Ovary (tissue), 9 donors: Measurements from ENCODE around the gene CFAP58. TPM values are rescaled to one million over a fixed set of nuclear protein-coding genes. Genes with fewer than 3 reads are reported as not detected.

ENCODE experiments used
- DNase-seq, 5 donors: peaks; one replicate each; pipeline ENCODE4 v3.0.0-alpha.2; 2019 to 2020
- H3K27ac ChIP-seq, 2 donors: fragments of 200-600 bp; one replicate each; pipeline versions ENCODE4 v1.5.1 to v1.8.0; 2019 to 2022
- H3K27me3 ChIP-seq: fragments of 200-600 bp; one replicate; pipeline ENCODE4 v1.8.0; 2022
- H3K36me3 ChIP-seq: fragments of 200-600 bp; sonication (generic); one replicate; pipeline ENCODE4 v1.5.1; 2019
- H3K4me1 ChIP-seq: one replicate; pipeline ENCODE4 v1.8.1; 2013; ENCODE audit warnings: mild to moderate bottlenecking, moderate library complexity; ENCODE audit not compliant: insufficient read depth
- H3K4me3 ChIP-seq: fragments of 200-600 bp; sonication (generic); one replicate; pipeline ENCODE4 v1.5.1; 2017
- H3K9me3 ChIP-seq, 2 donors: fragments of 200-600 bp in 1 of 2; sonication (generic) in 1 of 2; one replicate each; pipeline versions ENCODE4 v1.5.1 to v1.8.1; 2013 to 2019; ENCODE audit warnings: mild to moderate bottlenecking in 1 of 2, moderate library complexity in 1 of 2
- EP300 ChIP-seq: sonication (generic); formaldehyde crosslinking; IDR thresholded peaks from one replicate; pipeline ENCODE4 v1.6.1; 2017; ENCODE audit warnings: antibody characterized with exemption
- POLR2A ChIP-seq: fragments of 450-650 bp; IDR thresholded peaks from one replicate; pipeline ENCODE4 v1.6.1; 2017; ENCODE audit warnings: antibody characterized with exemption, mild to moderate bottlenecking, moderate library complexity
- WGBS, 3 donors: extraction: QIAGEN DNeasy Blood & Tissue Kit in 1 of 3; methylation state at CpG; one replicate each; pipeline versions ENCODE4 v1.1.5 to v1.1.7; 2013 to 2017; 5-methylcytosine and 5-hydroxymethylcytosine counted together
- intact Hi-C, 4 donors: fragments of 100-400 bp; cut with DNase I; formaldehyde crosslinking; loops; one replicate each; pipeline versions ENCODE4 v1.11.0 to v1.15.1; 2022 to 2023
- polyA plus RNA-seq, 2 donors: library from polyadenylated mRNA; stranded (reverse); fragments of 200-250 nt in 1 of 2; fragments of 350-450 nt in 1 of 2; fragmentation: Illumina TruSeq in 1 of 2; extraction: RNeasy Lipid Tissue Mini Kit (QIAGEN cat#74804) in 1 of 2; gene quantifications; one replicate each; pipeline ENCODE4 v1.2.3, GENCODE V29; 2013 to 2014
- total RNA-seq, 7 donors: library from RNA; depleted of rRNA in 2 of 7; stranded (reverse); fragments of >200 nt in 2 of 7; fragmentation: NEBNext Ultra II Directional in 3 of 7; extraction: Animal tissue kit (Norgen Biotek cat#: 25700) in 3 of 7; gene quantifications; one replicate each; pipeline versions ENCODE4 v1.1.0 to v1.2.4, GENCODE V29; 2016 to 2023
- TF ChIP-seq, protein P1 (sequence below), 3 donors: fragments of 450-650 bp in 2 of 3; fragments of 200-600 bp in 1 of 3; IDR thresholded peaks; one replicate each; pipeline versions ENCODE4 v1.5.1 to v1.8.0; 2016 to 2022; ENCODE audit warnings: antibody characterized with exemption in 3 of 3, mild to moderate bottlenecking in 1 of 3
- donor health status: DM: no; HTN: no; CAD: no; lungs with moderate emphysema.
- donor health status: DM: no; HTN: no; CAD: no.
- donor health status: Bipolar disorder and iron deficiency.
- donor health status: DM: yes; HTN: yes; CAD: no.
- donor health status: DM: no; HTN: no; CAD: no.
- donor health status: DM: yes; HTN: yes; CAD: no.

Gene CFAP58
- total and polyA plus RNA-seq, 9 donors, result 0.17 to 7.9 (median 0.60) TPM

DNA sequence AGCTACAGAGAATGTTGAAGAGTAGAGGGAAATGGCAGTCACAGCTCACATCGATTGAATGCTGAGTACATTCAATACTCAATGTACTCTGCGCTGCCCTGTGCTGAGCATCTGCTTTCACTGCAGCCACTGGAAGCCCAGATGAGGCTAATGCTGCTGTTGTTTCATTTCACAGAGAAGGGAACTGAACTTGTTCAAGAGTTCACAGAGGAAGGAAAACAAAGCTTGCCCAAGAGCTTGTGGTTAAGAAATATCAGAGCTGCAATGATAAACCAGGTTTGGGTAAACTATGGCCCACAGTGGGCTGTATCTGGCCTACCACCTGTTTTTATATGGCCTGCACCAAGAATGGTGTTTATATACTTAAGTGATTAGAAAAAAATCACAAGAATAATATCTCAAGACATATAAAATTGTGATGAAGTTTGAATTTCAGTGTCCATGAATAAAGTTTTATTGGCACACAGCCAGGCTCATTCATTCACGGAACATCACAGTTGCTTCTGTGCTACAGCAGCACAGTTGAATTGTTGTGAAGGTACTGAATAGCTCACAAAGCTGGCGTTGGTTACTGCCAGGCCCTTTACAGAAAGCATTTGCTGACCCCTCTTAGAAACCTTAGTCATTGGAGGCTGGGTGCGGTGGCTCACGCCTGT is 64.1 kb downstream of the CFAP58 start:
- DNase-seq, result no peak

DNA sequence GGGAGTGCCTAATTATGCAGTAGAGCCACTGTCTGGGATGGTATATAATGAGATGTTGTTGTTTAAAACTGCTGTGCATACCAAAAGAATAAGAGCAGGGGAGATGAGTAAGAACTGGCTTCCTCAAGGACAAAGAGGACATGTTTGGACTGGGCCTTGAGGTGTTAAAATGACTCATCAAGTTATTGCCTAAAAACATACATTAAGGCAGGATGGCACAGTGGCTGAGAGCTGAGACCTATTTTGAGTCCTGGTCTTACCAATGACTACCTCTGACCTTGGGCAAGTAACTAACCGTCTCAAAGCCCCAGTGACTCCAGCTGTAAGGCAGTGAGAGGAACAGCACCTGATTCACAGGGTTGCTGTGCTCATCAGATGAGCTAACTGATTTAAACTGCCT is 71.1 kb downstream of the CFAP58 start:
- Histone ChIP-seq H3K27ac (no peak overlapping the region), H3K4me3 (no peak overlapping the region), H3K4me1 (no peaks in the 10 kb centered on the region), H3K9me3 (no peaks in the 10 kb centered on the region), H3K36me3 (no peaks in the 10 kb centered on the region), H3K27me3 (no peaks in the 10 kb centered on the region)
- 50 to 74% (median 64%) methylated on average over 1 of the region's 1 CpG for WGBS, 3 donors
- no peak for DNase-seq
- intact Hi-C loops, result no loop called here
- TF ChIP-seq EP300 (no peak), POLR2A (no peak)
- TF ChIP-seq, protein P1, sequence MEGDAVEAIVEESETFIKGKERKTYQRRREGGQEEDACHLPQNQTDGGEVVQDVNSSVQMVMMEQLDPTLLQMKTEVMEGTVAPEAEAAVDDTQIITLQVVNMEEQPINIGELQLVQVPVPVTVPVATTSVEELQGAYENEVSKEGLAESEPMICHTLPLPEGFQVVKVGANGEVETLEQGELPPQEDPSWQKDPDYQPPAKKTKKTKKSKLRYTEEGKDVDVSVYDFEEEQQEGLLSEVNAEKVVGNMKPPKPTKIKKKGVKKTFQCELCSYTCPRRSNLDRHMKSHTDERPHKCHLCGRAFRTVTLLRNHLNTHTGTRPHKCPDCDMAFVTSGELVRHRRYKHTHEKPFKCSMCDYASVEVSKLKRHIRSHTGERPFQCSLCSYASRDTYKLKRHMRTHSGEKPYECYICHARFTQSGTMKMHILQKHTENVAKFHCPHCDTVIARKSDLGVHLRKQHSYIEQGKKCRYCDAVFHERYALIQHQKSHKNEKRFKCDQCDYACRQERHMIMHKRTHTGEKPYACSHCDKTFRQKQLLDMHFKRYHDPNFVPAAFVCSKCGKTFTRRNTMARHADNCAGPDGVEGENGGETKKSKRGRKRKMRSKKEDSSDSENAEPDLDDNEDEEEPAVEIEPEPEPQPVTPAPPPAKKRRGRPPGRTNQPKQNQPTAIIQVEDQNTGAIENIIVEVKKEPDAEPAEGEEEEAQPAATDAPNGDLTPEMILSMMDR (IDR thresholded peaks at IDR 0.05), result no peak

More for the DNA sequence above, 64.1 kb downstream of the CFAP58 start:
- Histone ChIP-seq H3K36me3 (no peaks in the 10 kb centered on the region), H3K9me3 (no peaks in the 10 kb centered on the region), H3K4me3 (no peak overlapping the region), H3K27me3 (no peaks in the 10 kb centered on the region), H3K4me1 (no peaks in the 10 kb centered on the region), H3K27ac (no peak overlapping the region)
- no peak for TF ChIP-seq EP300
- no peak for TF ChIP-seq POLR2A
- TF ChIP-seq, protein P1 (IDR thresholded peaks at IDR 0.05), result no peak
- intact Hi-C loops, result no loop called here
- 72 to 85% (median 75%) methylated on average over 6 of the region's 6 CpGs for WGBS, 3 donors

DNA sequence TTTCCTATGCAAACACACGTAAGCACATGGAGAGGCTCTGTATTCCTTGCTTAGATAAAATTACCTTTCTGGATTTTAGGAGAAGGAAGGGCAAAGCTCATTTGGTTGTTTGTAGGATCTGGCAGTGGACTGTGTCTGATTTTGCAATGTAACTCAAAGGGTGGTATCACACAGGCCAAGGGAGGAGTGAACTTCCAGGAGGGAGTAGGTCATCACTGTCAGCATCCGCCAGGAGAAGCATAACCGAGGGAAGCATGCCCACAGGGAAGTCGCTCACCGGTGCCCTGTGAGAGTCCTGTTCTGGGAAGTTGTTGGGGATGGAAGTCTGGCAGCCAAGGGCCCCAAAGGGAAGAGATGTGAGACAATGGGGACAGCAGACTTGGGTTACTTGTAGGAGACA is 74.4 kb downstream of the CFAP58 start:
- no peaks in the 10 kb centered on the region for H3K36me3 ChIP-seq
- no peak for DNase-seq
- TF ChIP-seq, protein P1 (IDR thresholded peaks at IDR 0.05), result no peak
- no peak for TF ChIP-seq POLR2A
- no peak for TF ChIP-seq EP300
- no peaks in the 10 kb centered on the region for H3K9me3 ChIP-seq
- WGBS, 3 donors, result 55 to 60% (median 60%) methylated on average over 5 of the region's 5 CpGs
- intact Hi-C loops, result no loop called here
- no peaks in the 10 kb centered on the region for H3K4me1 ChIP-seq
- H3K27ac ChIP-seq, result no peak overlapping the region
- H3K27me3 ChIP-seq, result no peaks in the 10 kb centered on the region
- H3K4me3 ChIP-seq, result no peak overlapping the region

DNA sequence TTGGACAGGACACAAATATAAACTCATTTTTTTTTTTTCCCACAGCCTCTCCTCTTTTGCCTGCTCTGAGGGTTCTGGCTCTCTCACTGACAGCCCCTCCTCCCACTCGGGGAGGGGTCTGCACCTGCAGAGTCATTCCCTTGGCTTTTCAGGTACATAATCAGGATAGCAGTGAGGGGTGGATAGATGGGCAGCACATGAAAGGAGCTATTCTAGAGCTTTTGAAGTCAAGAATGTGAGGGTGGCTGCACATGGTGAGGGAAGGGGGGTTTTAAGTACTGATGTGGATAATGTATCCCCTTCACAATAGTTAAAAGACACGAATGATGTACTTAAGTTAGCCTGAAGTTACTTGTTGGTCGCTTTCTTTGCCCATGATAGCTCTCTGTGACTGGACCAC is 76.2 kb downstream of the CFAP58 start:
- Histone ChIP-seq H3K4me1 (no peaks in the 10 kb centered on the region), H3K27ac (no peak overlapping the region), H3K9me3 (no peaks in the 10 kb centered on the region), H3K36me3 (no peaks in the 10 kb centered on the region), H3K27me3 (no peaks in the 10 kb centered on the region), H3K4me3 (no peak overlapping the region)
- DNase-seq, result no peak
- WGBS, 3 donors, result 28 to 43% (median 32%) methylated on average over 3 of the region's 3 CpGs
- intact Hi-C loops, result no loop called here
- TF ChIP-seq EP300 (no peak), POLR2A (no peak)
- TF ChIP-seq, protein P1 (IDR thresholded peaks at IDR 0.05), result no peak
